Measurements from ENCODE around the gene UIMC1.
"Not testable (repeated sequence)": the region's sequence is repeated elsewhere in the genome, so short reads cannot be mapped to it uniquely, and the experiment has no call there.

Gene UIMC1

GRCh38 chr5:177006265-177006972, at the start of gene UIMC1:
Gene UIMC1, minus strand, starts transcription at chr5:177006779. Its CDS starts 24,164 bp downstream, at chr5:176982615.
- peak; percentile 81 to 86 for DNase-seq (ENCODE audit: low read depth in 2 of 2)

- DNase-seq (ENCODE audit: low read depth in 2 of 2) = no peak
Measured at GRCh38 chr5:177049285-177049684, 42.7 kb upstream of the UIMC1 start.

- DNase-seq (ENCODE audit: low read depth in 2 of 2) = not testable (repeated sequence)
Measured at GRCh38 chr5:177048531-177048930, 42.0 kb upstream of the UIMC1 start.

GRCh38 chr5:177045631-177046030, 39.1 kb upstream of the UIMC1 start:
- DNase-seq (ENCODE audit: low read depth in 2 of 2) = no peak

- DNase-seq (ENCODE audit: low read depth in 2 of 2) = no peak
Measured at GRCh38 chr5:177044641-177045040, 38.1 kb upstream of the UIMC1 start.

- no peak for DNase-seq (ENCODE audit: low read depth in 2 of 2)
Measured at GRCh38 chr5:177043958-177044357, 37.4 kb upstream of the UIMC1 start.

- DNase-seq (ENCODE audit: low read depth in 2 of 2) = no peak
Measured at GRCh38 chr5:177043114-177043513, 36.5 kb upstream of the UIMC1 start.

GRCh38 chr5:177041936-177042335, 35.4 kb upstream of the UIMC1 start:
- DNase-seq (ENCODE audit: low read depth in 2 of 2) = no peak

GRCh38 chr5:177040814-177041420, 34.3 kb upstream of the UIMC1 start:
- no peak for DNase-seq (ENCODE audit: low read depth in 2 of 2)

- DNase-seq (ENCODE audit: low read depth in 2 of 2) = no peak
Measured at GRCh38 chr5:177036921-177037320, 30.3 kb upstream of the UIMC1 start.

- no peak for DNase-seq (ENCODE audit: low read depth in 2 of 2)
Measured at GRCh38 chr5:177036443-177036842, 29.9 kb upstream of the UIMC1 start.

- no peak for DNase-seq (ENCODE audit: low read depth in 2 of 2)
Measured at GRCh38 chr5:177035976-177036375, 29.4 kb upstream of the UIMC1 start.

- DNase-seq (ENCODE audit: low read depth in 2 of 2) = no peak
Measured at GRCh38 chr5:177029498-177029897, 22.9 kb upstream of the UIMC1 start.

GRCh38 chr5:177027665-177028064, 21.1 kb upstream of the UIMC1 start:
- no peak for DNase-seq (ENCODE audit: low read depth in 2 of 2)

GRCh38 chr5:177025101-177025601, 18.6 kb upstream of the UIMC1 start:
- no peak for DNase-seq (ENCODE audit: low read depth in 2 of 2)

GRCh38 chr5:177024559-177024958, 18.0 kb upstream of the UIMC1 start:
- DNase-seq (ENCODE audit: low read depth in 2 of 2) = no peak

- DNase-seq (ENCODE audit: low read depth in 2 of 2) = no peak
Measured at GRCh38 chr5:177023303-177023664, 16.7 kb upstream of the UIMC1 start.

GRCh38 chr5:177022386-177023302, 16.1 kb upstream of the UIMC1 start, which contains the start of gene ZNF346:
Gene ZNF346, plus strand, starts transcription at chr5:177022696. Its CDS starts 43 bp downstream, at chr5:177022739.
- peak; percentile 80 to 86 for DNase-seq (ENCODE audit: low read depth in 2 of 2)

GRCh38 chr5:177020033-177020432, 13.5 kb upstream of the UIMC1 start:
- DNase-seq (ENCODE audit: low read depth in 2 of 2) = no peak

- no peak for DNase-seq (ENCODE audit: low read depth in 2 of 2)
Measured at GRCh38 chr5:177018341-177018740, 11.8 kb upstream of the UIMC1 start.

GRCh38 chr5:177015156-177015555, 8.6 kb upstream of the UIMC1 start:
- no peak for DNase-seq (ENCODE audit: low read depth in 2 of 2)

- no peak for DNase-seq (ENCODE audit: low read depth in 2 of 2)
Measured at GRCh38 chr5:177010153-177010552, 3.6 kb upstream of the UIMC1 start.
